ENCODE results near the gene SLX4IP.

DNA sequence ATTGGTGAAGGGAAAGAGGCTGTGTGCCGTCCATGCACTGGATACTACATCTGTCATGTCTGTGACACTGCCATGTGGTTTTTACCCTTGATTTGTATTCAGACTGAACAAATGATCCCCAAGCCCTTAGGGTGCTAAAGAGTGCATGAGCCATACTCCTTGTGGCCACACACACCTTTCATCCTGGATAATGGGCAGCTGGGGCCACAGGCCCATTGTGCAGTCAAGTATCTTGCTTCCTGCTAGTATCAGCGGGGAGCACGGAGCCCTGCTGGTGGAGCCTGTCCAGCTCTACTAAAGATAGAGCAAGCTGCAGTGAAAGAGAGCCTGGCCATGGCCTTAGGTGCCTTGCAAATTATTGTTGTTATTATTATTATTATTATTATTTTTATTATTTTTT lies 75.1 kb downstream of the SLX4IP start:
- TF ChIP-seq TAF1 (IDR thresholded peaks at IDR 0.05; ENCODE audit: borderline replicate concordance, insufficient read depth, low read length) (no peak), POLR2AphosphoS5 (IDR thresholded peaks at IDR 0.05; ENCODE audit: low read depth, low read length) (no peak), SIN3A (IDR thresholded peaks at IDR 0.05; ENCODE audit: borderline replicate concordance, insufficient read depth, low read length) (no peak)
- TF ChIP-seq, protein P1, sequence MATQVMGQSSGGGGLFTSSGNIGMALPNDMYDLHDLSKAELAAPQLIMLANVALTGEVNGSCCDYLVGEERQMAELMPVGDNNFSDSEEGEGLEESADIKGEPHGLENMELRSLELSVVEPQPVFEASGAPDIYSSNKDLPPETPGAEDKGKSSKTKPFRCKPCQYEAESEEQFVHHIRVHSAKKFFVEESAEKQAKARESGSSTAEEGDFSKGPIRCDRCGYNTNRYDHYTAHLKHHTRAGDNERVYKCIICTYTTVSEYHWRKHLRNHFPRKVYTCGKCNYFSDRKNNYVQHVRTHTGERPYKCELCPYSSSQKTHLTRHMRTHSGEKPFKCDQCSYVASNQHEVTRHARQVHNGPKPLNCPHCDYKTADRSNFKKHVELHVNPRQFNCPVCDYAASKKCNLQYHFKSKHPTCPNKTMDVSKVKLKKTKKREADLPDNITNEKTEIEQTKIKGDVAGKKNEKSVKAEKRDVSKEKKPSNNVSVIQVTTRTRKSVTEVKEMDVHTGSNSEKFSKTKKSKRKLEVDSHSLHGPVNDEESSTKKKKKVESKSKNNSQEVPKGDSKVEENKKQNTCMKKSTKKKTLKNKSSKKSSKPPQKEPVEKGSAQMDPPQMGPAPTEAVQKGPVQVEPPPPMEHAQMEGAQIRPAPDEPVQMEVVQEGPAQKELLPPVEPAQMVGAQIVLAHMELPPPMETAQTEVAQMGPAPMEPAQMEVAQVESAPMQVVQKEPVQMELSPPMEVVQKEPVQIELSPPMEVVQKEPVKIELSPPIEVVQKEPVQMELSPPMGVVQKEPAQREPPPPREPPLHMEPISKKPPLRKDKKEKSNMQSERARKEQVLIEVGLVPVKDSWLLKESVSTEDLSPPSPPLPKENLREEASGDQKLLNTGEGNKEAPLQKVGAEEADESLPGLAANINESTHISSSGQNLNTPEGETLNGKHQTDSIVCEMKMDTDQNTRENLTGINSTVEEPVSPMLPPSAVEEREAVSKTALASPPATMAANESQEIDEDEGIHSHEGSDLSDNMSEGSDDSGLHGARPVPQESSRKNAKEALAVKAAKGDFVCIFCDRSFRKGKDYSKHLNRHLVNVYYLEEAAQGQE (IDR thresholded peaks at IDR 0.05; ENCODE audit: insufficient read depth in 1 of 2, low read depth in 2 of 2, low read length in 2 of 2) = no peak

Measured in PFSK-1 (cell line).